Measurements from ENCODE around the gene LIG3.
"Not testable (repeated sequence)": the region's sequence is repeated elsewhere in the genome, so short reads cannot be mapped to it uniquely, and the experiment has no call there.

The LIG3 gene

GRCh38 chr17:35045458-35045979 is 65.2 kb downstream of the LIG3 start:
- not testable (repeated sequence) for DNase-seq

- DNase-seq, result no peak
Observed at GRCh38 chr17:35046245-35046644, 65.9 kb downstream of the LIG3 start.

GRCh38 chr17:35046740-35047283 is 66.5 kb downstream of the LIG3 start:
- no peak for DNase-seq

GRCh38 chr17:35048685-35049379 is 68.5 kb downstream of the LIG3 start:
- DNase-seq, result no peak

- DNase-seq, result no peak
Observed at GRCh38 chr17:35050170-35050569, 69.9 kb downstream of the LIG3 start.

GRCh38 chr17:35051183-35051578 is 70.9 kb downstream of the LIG3 start:
- no peak for DNase-seq

GRCh38 chr17:35051579-35052240 is 71.4 kb downstream of the LIG3 start:
- no peak for DNase-seq

GRCh38 chr17:35052241-35052610 is 71.9 kb downstream of the LIG3 start:
- no peak for DNase-seq

- DNase-seq, result no peak
Observed at GRCh38 chr17:35052780-35053179, 72.5 kb downstream of the LIG3 start.

- DNase-seq, result no peak
Observed at GRCh38 chr17:35053204-35053603, 72.9 kb downstream of the LIG3 start.

- no peak for DNase-seq
Observed at GRCh38 chr17:35056013-35056412, 75.7 kb downstream of the LIG3 start.

- DNase-seq, result no peak
Observed at GRCh38 chr17:35057332-35057915, 77.1 kb downstream of the LIG3 start.

All from cortex of kidney (tissue), 1 donor.